Measurements from ENCODE around the gene TNFRSF4.

GRCh38 chr1:1206966-1207531 lies 6.9 kb downstream of the TNFRSF4 start:
- TF ChIP-seq CTCF (IDR thresholded peaks at IDR 0.05; ENCODE audit: insufficient read depth, low read length) (no peak), POLR2AphosphoS5 (IDR thresholded peaks at IDR 0.05; ENCODE audit: low read depth) (no peak), SPI1 (IDR thresholded peaks at IDR 0.05; ENCODE audit: borderline replicate concordance, low read depth) (no peak)
- TF ChIP-seq, protein P1, sequence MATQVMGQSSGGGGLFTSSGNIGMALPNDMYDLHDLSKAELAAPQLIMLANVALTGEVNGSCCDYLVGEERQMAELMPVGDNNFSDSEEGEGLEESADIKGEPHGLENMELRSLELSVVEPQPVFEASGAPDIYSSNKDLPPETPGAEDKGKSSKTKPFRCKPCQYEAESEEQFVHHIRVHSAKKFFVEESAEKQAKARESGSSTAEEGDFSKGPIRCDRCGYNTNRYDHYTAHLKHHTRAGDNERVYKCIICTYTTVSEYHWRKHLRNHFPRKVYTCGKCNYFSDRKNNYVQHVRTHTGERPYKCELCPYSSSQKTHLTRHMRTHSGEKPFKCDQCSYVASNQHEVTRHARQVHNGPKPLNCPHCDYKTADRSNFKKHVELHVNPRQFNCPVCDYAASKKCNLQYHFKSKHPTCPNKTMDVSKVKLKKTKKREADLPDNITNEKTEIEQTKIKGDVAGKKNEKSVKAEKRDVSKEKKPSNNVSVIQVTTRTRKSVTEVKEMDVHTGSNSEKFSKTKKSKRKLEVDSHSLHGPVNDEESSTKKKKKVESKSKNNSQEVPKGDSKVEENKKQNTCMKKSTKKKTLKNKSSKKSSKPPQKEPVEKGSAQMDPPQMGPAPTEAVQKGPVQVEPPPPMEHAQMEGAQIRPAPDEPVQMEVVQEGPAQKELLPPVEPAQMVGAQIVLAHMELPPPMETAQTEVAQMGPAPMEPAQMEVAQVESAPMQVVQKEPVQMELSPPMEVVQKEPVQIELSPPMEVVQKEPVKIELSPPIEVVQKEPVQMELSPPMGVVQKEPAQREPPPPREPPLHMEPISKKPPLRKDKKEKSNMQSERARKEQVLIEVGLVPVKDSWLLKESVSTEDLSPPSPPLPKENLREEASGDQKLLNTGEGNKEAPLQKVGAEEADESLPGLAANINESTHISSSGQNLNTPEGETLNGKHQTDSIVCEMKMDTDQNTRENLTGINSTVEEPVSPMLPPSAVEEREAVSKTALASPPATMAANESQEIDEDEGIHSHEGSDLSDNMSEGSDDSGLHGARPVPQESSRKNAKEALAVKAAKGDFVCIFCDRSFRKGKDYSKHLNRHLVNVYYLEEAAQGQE (IDR thresholded peaks at IDR 0.05; ENCODE audit: insufficient replicate concordance, low read depth) = no peak

Data from HL-60 (cell line).